ENCODE results near the gene RBFOX2. TPM values are rescaled to one million over a fixed set of nuclear protein-coding genes. Genes with fewer than 3 reads are reported as not detected.

The RBFOX2 gene
- total RNA-seq, 4 donors from 2014 or later: 50.2 to 75.6 (median 71.4) TPM

DNA sequence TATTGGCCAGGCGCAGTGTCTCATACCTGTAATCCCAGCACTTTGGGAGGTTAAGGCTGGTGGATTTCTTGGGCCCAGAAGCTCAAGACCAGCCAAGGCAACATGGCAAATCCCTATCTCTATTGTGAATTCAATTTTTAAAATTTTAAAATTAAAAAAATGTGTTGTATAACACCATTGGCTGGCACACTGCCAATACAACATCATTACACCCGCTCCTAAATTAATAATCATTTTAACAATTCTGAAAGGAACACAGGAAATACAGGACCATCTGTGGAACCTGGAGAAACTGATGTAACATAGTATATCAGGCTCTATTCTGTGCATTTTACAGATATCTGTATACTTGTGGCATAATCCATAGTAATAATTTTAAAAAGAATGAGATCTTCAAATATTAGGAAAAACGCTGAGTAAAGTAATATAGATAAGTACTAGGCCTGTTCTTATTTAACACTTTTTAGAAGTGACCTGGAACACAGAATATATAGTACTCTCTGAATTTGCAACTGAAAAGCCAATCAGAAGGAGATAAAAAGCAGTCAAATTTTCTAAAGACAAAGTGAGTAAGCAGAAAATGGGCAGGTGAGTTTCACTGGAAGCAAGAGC, 186.6 kb downstream of the RBFOX2 start:
- Histone ChIP-seq H3K27ac (no peak overlapping the region), H3K27me3 (no peaks in the 10 kb centered on the region), H3K36me3 (no peaks in the 10 kb centered on the region), H3K4me3 (no peak overlapping the region), H3K4me1 (peaks cover 0 to 49% (median 3%) of the 10 kb centered on the region in 4 donors), H3K9me3 (no peaks in the 10 kb centered on the region)
- WGBS, 2 donors: 76 to 77% methylated on average over 3 of the region's 3 CpGs
- no peak for DNase-seq (ENCODE audit: low spot score in 2 of 2)
- no peak for TF ChIP-seq POLR2A (IDR thresholded peaks at IDR 0.05)

GRCh38 chr22:35840302-35840739, 188.3 kb downstream of the RBFOX2 start:
- H3K4me1 ChIP-seq: peaks cover 0 to 63% (median 8%) of the 10 kb centered on the region in 4 donors
- no peaks in the 10 kb centered on the region for H3K36me3 ChIP-seq
- H3K27me3 ChIP-seq: no peaks in the 10 kb centered on the region
- peak overlapping the region; percentile 2 to 47 (median 26) for H3K4me3 ChIP-seq
- H3K27ac ChIP-seq: peak overlapping the region; percentile 46 to 79 (median 69)
- peak; percentile 63 to 64 for DNase-seq (ENCODE audit: low spot score in 2 of 2)
- 0 to 2% methylated on average over 9 of the region's 9 CpGs for WGBS, 2 donors
- TF ChIP-seq POLR2A (IDR thresholded peaks at IDR 0.05) (no peak), CTCF (IDR thresholded peaks at IDR 0.05) (peak in 1 of 5 experiments; percentile 22), EP300 (IDR thresholded peaks at IDR 0.05) (peak in 1 of 2 donors; percentile 41)
- H3K9me3 ChIP-seq: no peaks in the 10 kb centered on the region

- Histone ChIP-seq H3K36me3 (no peaks in the 10 kb centered on the region), H3K27me3 (no peaks in the 10 kb centered on the region), H3K9me3 (no peaks in the 10 kb centered on the region), H3K4me3 (peak overlapping the region; percentile 2 to 47 (median 26)), H3K4me1 (peaks cover 0 to 68% (median 13%) of the 10 kb centered on the region in 4 donors), H3K27ac (peak overlapping the region; percentile 46 to 79 (median 69))
- 1 to 3% methylated on average over 5 of the region's 5 CpGs for WGBS, 2 donors
- TF ChIP-seq EP300 (IDR thresholded peaks at IDR 0.05) (no peak), POLR2A (IDR thresholded peaks at IDR 0.05) (no peak), CTCF (IDR thresholded peaks at IDR 0.05) (no peak)
- no peak for DNase-seq (ENCODE audit: low spot score in 2 of 2)
Observed at GRCh38 chr22:35839841-35840301, 188.8 kb downstream of the RBFOX2 start.

DNA sequence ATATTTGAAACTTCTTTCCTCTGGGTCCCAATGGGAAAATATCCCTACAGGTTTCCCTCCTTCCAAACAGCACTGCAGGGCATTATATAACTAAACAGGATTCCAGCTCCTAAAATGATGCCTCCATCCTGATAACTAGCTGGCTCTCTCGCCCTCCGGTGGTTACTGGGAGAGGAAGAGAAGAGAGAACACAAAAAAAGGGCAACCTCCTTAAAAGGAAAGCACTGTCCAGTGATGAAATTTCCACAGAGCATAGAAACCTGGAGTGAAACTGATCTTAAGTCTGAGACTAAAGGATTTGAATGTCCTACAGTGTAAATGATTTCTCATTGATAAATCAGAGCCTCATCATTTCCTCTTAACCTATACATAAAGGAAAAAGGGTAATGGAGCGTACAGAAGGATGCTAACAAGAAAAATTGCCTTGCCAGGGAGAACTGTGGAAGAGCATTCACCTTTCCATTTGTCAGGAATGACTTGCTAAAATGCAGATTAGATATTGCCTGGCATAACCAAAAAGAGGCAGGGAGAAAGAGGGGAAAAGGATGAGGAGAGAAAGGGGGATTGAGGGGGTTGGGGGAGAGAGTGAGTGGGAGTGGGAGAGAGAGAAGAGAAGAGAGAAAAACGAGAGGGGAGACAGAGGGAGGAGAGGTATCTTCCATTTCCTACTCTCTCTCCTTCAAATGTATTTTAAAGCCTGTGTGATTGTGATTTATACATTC, 189.6 kb downstream of the RBFOX2 start:
- 16% methylated on average over 4 of the region's 4 CpGs for WGBS, 2 donors
- Histone ChIP-seq H3K27me3 (no peaks in the 10 kb centered on the region), H3K4me3 (peak overlapping the region in 2 of 4 donors; percentile 35 to 47), H3K36me3 (no peaks in the 10 kb centered on the region), H3K27ac (peak overlapping the region in 3 of 4 donors; percentile 65 to 79 (median 73)), H3K9me3 (no peaks in the 10 kb centered on the region), H3K4me1 (peaks cover 0 to 76% (median 17%) of the 10 kb centered on the region in 4 donors)
- DNase-seq (ENCODE audit: low spot score in 2 of 2): peak; percentile 35 to 57
- TF ChIP-seq EP300 (IDR thresholded peaks at IDR 0.05): peak in 1 of 2 donors; percentile 42
- TF ChIP-seq POLR2A (IDR thresholded peaks at IDR 0.05): no peak
- TF ChIP-seq CTCF (IDR thresholded peaks at IDR 0.05): peak in 3 of 5 experiments; percentile 27 to 35 (median 31)

- H3K27ac ChIP-seq: peak overlapping the region in 2 of 4 donors; percentile 32 to 78
- H3K4me1 ChIP-seq: peaks cover 0 to 79% (median 20%) of the 10 kb centered on the region in 4 donors
Observed at GRCh38 chr22:35837101-35837727, 191.4 kb downstream of the RBFOX2 start.

More at GRCh38 chr22:35837101-35837727, 191.4 kb downstream of the RBFOX2 start:
- no peak for DNase-seq (ENCODE audit: low spot score in 2 of 2)
- 80 to 85% methylated on average over 5 of the region's 5 CpGs for WGBS, 2 donors
- no peaks in the 10 kb centered on the region for H3K36me3 ChIP-seq
- no peak for TF ChIP-seq CTCF (IDR thresholded peaks at IDR 0.05)
- TF ChIP-seq POLR2A (IDR thresholded peaks at IDR 0.05): no peak
- TF ChIP-seq EP300 (IDR thresholded peaks at IDR 0.05): no peak
- H3K9me3 ChIP-seq: no peaks in the 10 kb centered on the region
- no peaks in the 10 kb centered on the region for H3K27me3 ChIP-seq
- no peak overlapping the region for H3K4me3 ChIP-seq

All from tibial nerve (tissue), 4 donors.